Lung (tissue), 12 donors: ENCODE results near the gene SYNPO2. TPM values are rescaled to one million over a fixed set of nuclear protein-coding genes. Genes with fewer than 3 reads are reported as not detected.

Source experiments
- ATAC-seq: fragments of 200-7000 bp; cut with Tn5 transposase; one replicate; pipeline ENCODE4 v1.9.1; 2020; ENCODE audit warnings: moderate number of reproducible peaks; ENCODE audit not compliant: insufficient read depth, low FRiP score
- DNase-seq, 3 donors: peaks; one replicate each; pipeline ENCODE4 v3.0.0-alpha.2; 2013 to 2017
- H3K27ac ChIP-seq, 2 donors: one replicate each; pipeline ENCODE4 v1.5.1; 2013; ENCODE audit warnings: mild to moderate bottlenecking in 2 of 2, moderate library complexity in 2 of 2, control low read depth in 1 of 2, inconsistent platforms in 1 of 2, low read depth in 1 of 2, low read length in 1 of 2
- H3K27me3 ChIP-seq, 3 donors: one replicate each; pipeline ENCODE4 v1.5.1; 2013; ENCODE audit warnings: low read length in 2 of 3; ENCODE audit not compliant: control insufficient read depth in 3 of 3, insufficient read depth in 3 of 3
- H3K36me3 ChIP-seq, 4 donors: one replicate each; pipeline ENCODE4 v1.5.1; 2013; ENCODE audit warnings: low read length in 4 of 4, mild to moderate bottlenecking in 1 of 4, moderate library complexity in 1 of 4; ENCODE audit not compliant: control insufficient read depth in 4 of 4, insufficient read depth in 4 of 4
- H3K4me1 ChIP-seq, 5 donors: one replicate each; pipeline ENCODE4 v1.5.1; 2013; ENCODE audit warnings: low read length in 5 of 5, mild to moderate bottlenecking in 2 of 5, moderate library complexity in 1 of 5; ENCODE audit not compliant: control insufficient read depth in 5 of 5, insufficient read depth in 5 of 5
- H3K4me3 ChIP-seq: one replicate; pipeline ENCODE4 v1.5.1; 2013; ENCODE audit warnings: mild to moderate bottlenecking, control low read depth, moderate library complexity
- H3K9ac ChIP-seq, 2 donors: one replicate each; pipeline ENCODE4 v1.5.1; 2013; ENCODE audit warnings: low read length in 2 of 2, control low read depth in 1 of 2; ENCODE audit not compliant: insufficient read depth in 1 of 2
- H3K9me3 ChIP-seq, 4 donors: one replicate each; pipeline ENCODE4 v1.5.1; 2013; ENCODE audit warnings: low read length in 3 of 4, mild to moderate bottlenecking in 1 of 4, moderate library complexity in 1 of 4; ENCODE audit not compliant: control insufficient read depth in 4 of 4, insufficient read depth in 3 of 4
- WGBS, 2 donors: extraction: QIAGEN DNeasy Blood & Tissue Kit; methylation state at CpG; one replicate each; pipeline ENCODE4 v1.1.7; 2013; 5-methylcytosine and 5-hydroxymethylcytosine counted together
- polyA plus RNA-seq, 2 donors: library from polyadenylated mRNA; stranded (reverse); fragments of 200-250 nt; gene quantifications; one replicate each; pipeline ENCODE4 v1.2.1, GENCODE V29; 2013
- total RNA-seq, 2 donors: library from RNA; depleted of rRNA in 1 of 2; stranded (reverse); fragments of >200 nt in 1 of 2; gene quantifications; one replicate each; pipeline ENCODE4 v1.2.1, GENCODE V29; 2014 to 2021
- TF ChIP-seq, protein P1 (sequence below): IDR thresholded peaks from 2 replicates; pipeline ENCODE4 v1.5.1; 2012; ENCODE audit warnings: mild to moderate bottlenecking; ENCODE audit errors: control extremely low read depth, extremely low read depth
- donor health status: control.
- donor health status: control.
- donor health status: Bipolar disorder and iron deficiency.
- donor health status: healthy.
- donor health status: DM: yes; HTN: yes; CAD: no.

Gene SYNPO2
- total and polyA plus RNA-seq, 4 donors, result 3.5 to 27.6 (median 10.1) TPM

DNA sequence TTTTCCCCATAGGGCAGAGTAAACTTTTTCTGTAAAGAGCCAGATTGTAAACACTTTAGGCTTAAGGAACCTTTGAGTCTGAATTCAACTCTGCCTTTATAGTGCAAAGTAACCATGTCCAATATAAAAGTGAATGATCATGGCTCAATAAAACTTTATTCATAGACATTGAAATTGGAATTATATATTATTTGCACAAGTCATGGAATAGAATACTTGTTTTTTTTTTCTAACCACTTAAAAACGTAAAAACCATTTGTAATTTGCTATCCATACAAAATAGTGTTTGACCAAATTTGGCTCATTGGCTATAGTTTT, 192.8 kb downstream of the SYNPO2 start:
- no peak for ATAC-seq
- H3K9ac ChIP-seq, result no peak overlapping the region

DNA sequence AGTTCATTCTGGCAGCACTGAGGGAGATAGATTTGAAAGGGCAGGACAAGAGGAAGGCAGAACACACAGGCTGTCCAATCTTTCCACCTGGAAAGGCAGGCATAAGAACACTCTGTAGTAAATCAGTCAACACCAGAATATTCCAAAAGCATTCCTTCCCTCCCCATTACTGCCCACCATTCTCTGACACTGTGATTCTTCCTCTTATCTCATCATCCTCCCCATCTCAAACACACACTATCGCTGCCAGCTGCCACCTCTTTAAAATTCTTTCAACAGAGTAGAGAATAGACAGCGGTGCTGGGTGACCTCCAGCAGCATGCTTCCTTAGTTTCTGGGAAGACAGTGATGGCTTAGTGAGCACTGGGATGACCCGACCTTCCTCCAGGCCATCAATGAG, 193.3 kb downstream of the SYNPO2 start:
- Histone ChIP-seq H3K27ac (peak overlapping the region in 1 of 2 donors; percentile 48), H3K9me3 (no peaks in the 10 kb centered on the region), H3K36me3 (no peaks in the 10 kb centered on the region), H3K9ac (no peak overlapping the region), H3K27me3 (no peaks in the 10 kb centered on the region), H3K4me3 (no peak overlapping the region), H3K4me1 (peaks cover 0 to 7% (median 2%) of the 10 kb centered on the region in 5 donors)
- WGBS, 2 donors, result 39 to 65% methylated on average over 3 of the region's 3 CpGs
- TF ChIP-seq, protein P1, sequence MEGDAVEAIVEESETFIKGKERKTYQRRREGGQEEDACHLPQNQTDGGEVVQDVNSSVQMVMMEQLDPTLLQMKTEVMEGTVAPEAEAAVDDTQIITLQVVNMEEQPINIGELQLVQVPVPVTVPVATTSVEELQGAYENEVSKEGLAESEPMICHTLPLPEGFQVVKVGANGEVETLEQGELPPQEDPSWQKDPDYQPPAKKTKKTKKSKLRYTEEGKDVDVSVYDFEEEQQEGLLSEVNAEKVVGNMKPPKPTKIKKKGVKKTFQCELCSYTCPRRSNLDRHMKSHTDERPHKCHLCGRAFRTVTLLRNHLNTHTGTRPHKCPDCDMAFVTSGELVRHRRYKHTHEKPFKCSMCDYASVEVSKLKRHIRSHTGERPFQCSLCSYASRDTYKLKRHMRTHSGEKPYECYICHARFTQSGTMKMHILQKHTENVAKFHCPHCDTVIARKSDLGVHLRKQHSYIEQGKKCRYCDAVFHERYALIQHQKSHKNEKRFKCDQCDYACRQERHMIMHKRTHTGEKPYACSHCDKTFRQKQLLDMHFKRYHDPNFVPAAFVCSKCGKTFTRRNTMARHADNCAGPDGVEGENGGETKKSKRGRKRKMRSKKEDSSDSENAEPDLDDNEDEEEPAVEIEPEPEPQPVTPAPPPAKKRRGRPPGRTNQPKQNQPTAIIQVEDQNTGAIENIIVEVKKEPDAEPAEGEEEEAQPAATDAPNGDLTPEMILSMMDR, result no peak
- DNase-seq, result peak; percentile 56 to 78 (median 60)
- no peak for ATAC-seq

More for the DNA sequence above, 192.8 kb downstream of the SYNPO2 start:
- Histone ChIP-seq H3K27me3 (no peaks in the 10 kb centered on the region), H3K36me3 (no peaks in the 10 kb centered on the region), H3K9me3 (no peaks in the 10 kb centered on the region), H3K4me3 (no peak overlapping the region), H3K27ac (no peak overlapping the region), H3K4me1 (peaks cover 0 to 4% (median 2%) of the 10 kb centered on the region in 5 donors)
- DNase-seq, result no peak
- TF ChIP-seq, protein P1, result no peak
- WGBS, 2 donors, result 61 to 76% methylated on average over 1 of the region's 1 CpG

DNA sequence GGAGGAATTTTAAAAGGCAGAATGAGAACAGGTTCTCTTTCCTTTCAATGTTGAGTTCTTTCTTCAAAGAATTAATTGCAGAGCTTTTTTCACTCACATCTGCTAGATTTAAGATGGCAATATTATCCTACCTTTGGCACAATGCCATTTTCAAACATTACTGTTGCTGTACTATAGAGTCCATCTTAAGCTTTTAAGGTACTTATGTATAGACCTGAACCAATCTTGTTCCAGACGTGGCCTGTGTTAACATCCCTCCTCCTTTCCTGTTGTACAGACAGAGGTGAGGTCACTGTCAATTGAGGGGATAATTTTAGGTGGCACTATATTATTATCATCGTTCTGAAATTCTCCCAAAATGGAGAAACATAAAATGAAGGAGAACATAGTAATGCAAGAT, 194.0 kb downstream of the SYNPO2 start:
- WGBS, 2 donors, result 72 to 80% methylated on average over 2 of the region's 2 CpGs
- Histone ChIP-seq H3K27ac (no peak overlapping the region), H3K27me3 (no peaks in the 10 kb centered on the region), H3K9me3 (no peaks in the 10 kb centered on the region), H3K36me3 (no peaks in the 10 kb centered on the region), H3K4me1 (peaks cover 0 to 11% (median 2%) of the 10 kb centered on the region in 5 donors), H3K9ac (no peak overlapping the region), H3K4me3 (no peak overlapping the region)
- DNase-seq (no peak), ATAC-seq (no peak)
- TF ChIP-seq, protein P1, result no peak

DNA sequence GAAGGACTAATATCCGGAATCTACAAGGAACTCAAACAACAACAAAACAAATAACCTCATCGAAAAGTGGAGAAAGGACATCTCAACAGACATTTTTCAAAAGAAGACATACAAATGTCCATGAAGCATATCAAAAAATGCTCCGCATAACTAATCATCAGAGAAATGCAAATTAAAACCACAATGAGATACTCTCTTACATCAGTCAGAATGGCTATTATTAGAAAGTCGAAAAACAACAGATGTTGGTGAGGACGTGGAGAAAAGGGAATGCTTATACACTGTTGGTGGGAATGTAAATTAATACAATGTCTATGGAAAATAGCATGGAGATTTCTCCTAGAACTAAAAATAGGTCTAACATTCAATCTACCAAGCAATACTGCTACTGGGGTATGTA, 195.9 kb downstream of the SYNPO2 start:
- no peaks in the 10 kb centered on the region for H3K9me3 ChIP-seq
- DNase-seq (no peak), ATAC-seq (no peak)
- no peak overlapping the region for H3K4me3 ChIP-seq
- H3K27ac ChIP-seq, result no peak overlapping the region
- TF ChIP-seq, protein P1, result no peak
- no peak overlapping the region for H3K9ac ChIP-seq
- H3K4me1 ChIP-seq, result peaks cover 0 to 11% (median 2%) of the 10 kb centered on the region in 5 donors
- H3K36me3 ChIP-seq, result no peaks in the 10 kb centered on the region
- 65 to 84% methylated on average over 5 of the region's 5 CpGs for WGBS, 2 donors
- no peaks in the 10 kb centered on the region for H3K27me3 ChIP-seq
